Natural killer cell (primary cell): Measurements from ENCODE around the gene GMPPA. TPM values are rescaled to one million over a fixed set of nuclear protein-coding genes. Genes with fewer than 3 reads are reported as not detected.

Experiments used
- ATAC-seq, 3 donors: fragments of 150-1000 bp in 2 of 3; fragments of 200-7000 bp in 1 of 3; cut with Tn5 transposase; 1 replicate in 1 of 3; 2 replicates in 2 of 3; pipeline ENCODE4 v1.10.0; 2021; ENCODE audit warnings: mild to moderate bottlenecking in 2 of 3, moderate library complexity in 2 of 3
- DNase-seq, 2 donors: peaks; one replicate each; pipeline versions ENCODE4 v3.0.0 to v3.0.0-alpha.2; 2013 to 2021; ENCODE audit warnings: mixed read lengths in 1 of 2
- H3K27ac ChIP-seq: one replicate; pipeline ENCODE4 v1.5.1; 2013; ENCODE audit warnings: mild to moderate bottlenecking, low read length
- H3K27me3 ChIP-seq: one replicate; pipeline ENCODE4 v1.6.1; 2013; ENCODE audit warnings: low read length; ENCODE audit not compliant: control insufficient read depth, insufficient read depth
- H3K36me3 ChIP-seq: one replicate; pipeline ENCODE4 v1.6.1; 2013; ENCODE audit warnings: low read length; ENCODE audit not compliant: control insufficient read depth, insufficient read depth
- H3K4me1 ChIP-seq: one replicate; pipeline ENCODE4 v1.6.1; 2013; ENCODE audit warnings: low read length; ENCODE audit not compliant: control insufficient read depth, insufficient read depth
- H3K4me3 ChIP-seq: one replicate; pipeline ENCODE4 v1.5.1; 2013; ENCODE audit warnings: low read length
- H3K9me3 ChIP-seq: one replicate; pipeline ENCODE4 v1.6.1; 2013; ENCODE audit warnings: low read length; ENCODE audit not compliant: control insufficient read depth, insufficient read depth
- H3K27ac Mint-ChIP-seq, 2 donors: one replicate each; pipeline ENCODE4 v1.8.0; 2022; ENCODE audit warnings: mild to moderate bottlenecking in 2 of 2, mixed read lengths in 2 of 2, moderate library complexity in 1 of 2
- H3K27me3 Mint-ChIP-seq, 2 donors: one replicate each; pipeline ENCODE4 v1.8.0; 2022; ENCODE audit warnings: low read depth in 2 of 2, mixed read lengths in 2 of 2
- H3K36me3 Mint-ChIP-seq: one replicate; pipeline ENCODE4 v1.8.0; 2022; ENCODE audit warnings: mixed read lengths
- H3K4me1 Mint-ChIP-seq, 2 donors: one replicate each; pipeline ENCODE4 v1.8.0; 2022; ENCODE audit warnings: mixed read lengths in 2 of 2
- H3K4me3 Mint-ChIP-seq: one replicate; pipeline ENCODE4 v1.8.0; 2022; ENCODE audit warnings: mild to moderate bottlenecking, moderate library complexity, mixed read lengths
- H3K9me3 Mint-ChIP-seq, 2 donors: one replicate each; pipeline ENCODE4 v1.8.0; 2022; ENCODE audit warnings: mixed read lengths in 2 of 2
- WGBS: methylation state at CpG from one replicate; pipeline ENCODE4 v1.1.7; 2013; ENCODE audit warnings: missing lambda C conversion rate; ENCODE audit not compliant: insufficient coverage; 5-methylcytosine and 5-hydroxymethylcytosine counted together
- intact Hi-C: fragments of 100-400 bp; cut with micrococcal nuclease; formaldehyde crosslinking; loops from one replicate; pipeline ENCODE4 v1.14.2; 2022
- total RNA-seq, 4 donors: library from RNA; stranded (reverse); fragments of 120-200 nt in 1 of 4; gene quantifications; one replicate each; pipeline versions ENCODE4 v1.2.3 to v1.2.4, GENCODE V29; 2013 to 2022
- TF ChIP-seq, protein P1 (sequence below): fragments of 200-600 bp; IDR thresholded peaks from one replicate; pipeline ENCODE4 v1.8.0; 2022; ENCODE audit warnings: antibody characterized with exemption

GMPPA gene
- total RNA-seq, 3 donors from 2014 or later (not counting 1 experiment from before 2014, with no cell fraction given), result 27.6 to 36.3 (median 33.8) TPM

DNA sequence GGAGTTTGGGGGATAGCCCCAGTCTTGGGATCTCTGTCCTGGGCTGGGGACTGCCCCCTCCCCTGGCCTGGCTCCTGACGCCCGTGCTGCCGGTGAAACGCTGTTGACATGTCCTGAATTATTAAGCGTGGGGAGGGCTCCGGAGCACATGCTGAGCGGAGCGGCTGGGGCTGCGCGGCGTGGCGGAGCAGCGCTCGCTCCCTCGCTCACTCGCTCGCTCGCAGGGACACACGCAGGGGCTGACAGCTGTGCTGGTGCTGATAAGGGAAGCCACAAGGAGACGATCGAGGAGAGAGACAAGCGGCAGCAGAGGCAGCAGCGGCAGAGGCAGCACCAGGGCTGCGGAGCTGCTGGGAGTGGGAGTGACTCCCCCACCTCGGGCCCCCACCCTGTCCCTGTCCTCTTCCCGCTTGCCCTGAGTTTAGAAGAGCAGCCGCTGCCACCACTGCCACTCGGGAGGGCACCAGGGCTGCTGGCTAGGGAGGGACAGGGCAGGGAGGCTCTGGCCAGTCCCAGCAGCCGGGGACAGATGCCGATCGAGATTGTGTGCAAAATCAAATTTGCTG is 15.6 kb downstream of the GMPPA start, which contains the start of gene ASIC4:
TSS of gene ASIC4 (plus strand) at position 287 of the 566 bp plus-strand sequence. CDS start at position 530, 243 bp downstream.
- no peak for ATAC-seq
- H3K27ac ChIP-seq, result no peak within 1 kb of the TSS
- DNase-seq, result no peak
- WGBS, result 5% methylated on average over 31 of the region's 31 CpGs
- peaks cover 12% of the 10 kb centered on the region for H3K4me1 ChIP-seq
- TF ChIP-seq, protein P1, sequence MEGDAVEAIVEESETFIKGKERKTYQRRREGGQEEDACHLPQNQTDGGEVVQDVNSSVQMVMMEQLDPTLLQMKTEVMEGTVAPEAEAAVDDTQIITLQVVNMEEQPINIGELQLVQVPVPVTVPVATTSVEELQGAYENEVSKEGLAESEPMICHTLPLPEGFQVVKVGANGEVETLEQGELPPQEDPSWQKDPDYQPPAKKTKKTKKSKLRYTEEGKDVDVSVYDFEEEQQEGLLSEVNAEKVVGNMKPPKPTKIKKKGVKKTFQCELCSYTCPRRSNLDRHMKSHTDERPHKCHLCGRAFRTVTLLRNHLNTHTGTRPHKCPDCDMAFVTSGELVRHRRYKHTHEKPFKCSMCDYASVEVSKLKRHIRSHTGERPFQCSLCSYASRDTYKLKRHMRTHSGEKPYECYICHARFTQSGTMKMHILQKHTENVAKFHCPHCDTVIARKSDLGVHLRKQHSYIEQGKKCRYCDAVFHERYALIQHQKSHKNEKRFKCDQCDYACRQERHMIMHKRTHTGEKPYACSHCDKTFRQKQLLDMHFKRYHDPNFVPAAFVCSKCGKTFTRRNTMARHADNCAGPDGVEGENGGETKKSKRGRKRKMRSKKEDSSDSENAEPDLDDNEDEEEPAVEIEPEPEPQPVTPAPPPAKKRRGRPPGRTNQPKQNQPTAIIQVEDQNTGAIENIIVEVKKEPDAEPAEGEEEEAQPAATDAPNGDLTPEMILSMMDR, result no peak
- Mint-ChIP-seq H3K4me1 (peaks cover 8 to 28% of the 10 kb centered on the region in 2 donors), H3K27ac (no peak within 1 kb of the TSS), H3K9me3 (no peaks in the 10 kb centered on the region), H3K4me3 (no peak within 1 kb of the TSS), H3K36me3 (no peaks in the 10 kb centered on the region), H3K27me3 (peaks cover 52 to 73% of the 10 kb centered on the region in 2 donors)
- H3K9me3 ChIP-seq, result no peaks in the 10 kb centered on the region
- H3K36me3 ChIP-seq, result no peaks in the 10 kb centered on the region
- no peak within 1 kb of the TSS for H3K4me3 ChIP-seq
- intact Hi-C loops, result no loop called here
- peaks cover 38% of the 10 kb centered on the region for H3K27me3 ChIP-seq

DNA sequence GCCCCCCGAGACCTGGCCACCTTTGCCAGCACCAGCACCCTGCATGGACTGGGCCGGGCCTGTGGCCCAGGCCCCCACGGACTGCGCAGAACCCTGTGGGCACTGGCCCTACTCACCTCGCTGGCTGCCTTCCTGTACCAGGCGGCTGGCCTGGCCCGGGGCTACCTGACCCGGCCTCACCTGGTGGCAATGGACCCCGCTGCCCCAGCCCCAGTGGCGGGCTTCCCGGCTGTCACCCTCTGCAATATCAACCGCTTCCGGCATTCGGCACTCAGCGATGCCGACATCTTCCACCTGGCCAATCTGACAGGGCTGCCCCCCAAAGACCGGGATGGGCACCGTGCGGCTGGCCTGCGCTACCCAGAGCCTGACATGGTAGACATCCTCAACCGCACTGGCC is 16.1 kb downstream of the GMPPA start:
- Histone ChIP-seq H3K4me3 (no peak overlapping the region), H3K4me1 (peaks cover 6% of the 10 kb centered on the region), H3K27ac (no peak overlapping the region), H3K36me3 (no peaks in the 10 kb centered on the region), H3K9me3 (no peaks in the 10 kb centered on the region), H3K27me3 (peaks cover 34% of the 10 kb centered on the region)
- TF ChIP-seq, protein P1, result no peak
- intact Hi-C loops, result no loop called here
- H3K9me3 Mint-ChIP-seq, result no peaks in the 10 kb centered on the region
- peaks cover 52 to 71% of the 10 kb centered on the region in 2 donors for H3K27me3 Mint-ChIP-seq
- no peak overlapping the region for H3K4me3 Mint-ChIP-seq
- DNase-seq, result no peak
- 86% methylated on average over 21 of the region's 21 CpGs for WGBS
- H3K27ac Mint-ChIP-seq, result no peak overlapping the region
- H3K4me1 Mint-ChIP-seq, result peaks cover 8 to 23% of the 10 kb centered on the region in 2 donors
- no peaks in the 10 kb centered on the region for H3K36me3 Mint-ChIP-seq
- ATAC-seq, result no peak

DNA sequence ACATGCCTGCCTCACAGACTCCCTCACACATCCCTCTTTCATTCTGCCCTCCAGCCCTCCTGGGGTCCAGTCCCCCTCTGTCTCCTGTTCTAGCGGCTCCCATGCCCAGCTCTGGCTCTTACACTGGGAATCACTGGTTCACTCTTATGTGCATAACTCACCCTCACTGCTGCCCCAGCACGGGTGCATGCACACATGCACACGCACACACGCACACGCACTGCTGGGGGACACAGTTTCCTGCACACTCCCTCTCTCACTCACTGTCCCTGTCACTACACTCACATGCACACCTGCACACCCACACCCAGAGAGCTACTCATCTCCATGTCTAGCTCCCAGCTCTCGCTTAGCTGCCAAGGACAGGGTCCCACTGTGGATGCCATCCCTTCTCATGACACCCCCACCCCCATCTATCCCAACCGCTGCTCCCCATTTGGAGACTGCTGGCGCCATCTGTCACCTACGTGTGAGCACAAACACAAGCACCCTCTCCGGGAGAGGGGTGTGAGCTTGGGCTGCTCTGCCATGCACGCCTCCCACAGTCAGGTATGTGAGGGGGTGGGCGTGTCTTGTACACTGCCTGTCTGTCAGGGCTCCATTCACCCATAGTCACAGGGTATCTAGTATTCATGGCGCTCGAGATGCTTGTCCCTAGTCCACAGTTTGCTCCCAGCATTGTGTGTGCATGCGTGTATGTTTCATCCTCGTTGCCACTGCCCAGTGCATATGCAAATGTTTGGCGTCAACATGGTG is 17.4 kb downstream of the GMPPA start:
- TF ChIP-seq, protein P1, result no peak
- H3K4me3 Mint-ChIP-seq, result no peak overlapping the region
- intact Hi-C loops, result no loop called here

More for the DNA sequence above, 17.4 kb downstream of the GMPPA start:
- peak in 1 of 3 donors; percentile 26 for ATAC-seq
- no peak for DNase-seq
- no peak overlapping the region for H3K27ac ChIP-seq
- H3K36me3 ChIP-seq, result no peaks in the 10 kb centered on the region
- H3K27me3 ChIP-seq, result peaks cover 29% of the 10 kb centered on the region
- no peak overlapping the region for H3K4me3 ChIP-seq
- H3K4me1 ChIP-seq, result no peaks in the 10 kb centered on the region
- Mint-ChIP-seq H3K4me1 (peaks cover 8 to 11% of the 10 kb centered on the region in 2 donors), H3K27ac (no peak overlapping the region), H3K27me3 (peaks cover 62 to 66% of the 10 kb centered on the region in 2 donors), H3K9me3 (no peaks in the 10 kb centered on the region), H3K36me3 (no peaks in the 10 kb centered on the region)
- no peaks in the 10 kb centered on the region for H3K9me3 ChIP-seq
- 73% methylated on average over 17 of the region's 17 CpGs for WGBS
